CD8-positive, alpha-beta memory T cell (primary cell): Measurements from ENCODE around the gene GBP6. TPM values are rescaled to one million over a fixed set of nuclear protein-coding genes. Genes with fewer than 3 reads are reported as not detected.

Experiments
- CTCF ChIA-PET: fragments of 350-600 bp; sonication (Branson Sonifier 250); formaldehyde crosslinking; loops from one replicate; lab custom pipeline; 2021; ENCODE audit warnings: antibody characterized with exemption; lab: Charles Lee
- POLR2A ChIA-PET: fragments of 350-600 bp; sonication (Branson Sonifier 250); formaldehyde crosslinking; loops from one replicate; lab custom pipeline; 2021; ENCODE audit warnings: antibody characterized with exemption; lab: Charles Lee
- DNase-seq, 5 donors: peaks; one replicate each; pipeline versions ENCODE4 v3.0.0 to v3.0.0-alpha.2; 2020 to 2022; ENCODE audit warnings: mixed read lengths in 1 of 5
- H3K27ac ChIP-seq: one replicate; pipeline ENCODE4 v1.7.0; 2013; ENCODE audit warnings: low read depth, mild to moderate bottlenecking, low read length, moderate library complexity
- H3K27me3 ChIP-seq: 2 replicates; pipeline ENCODE4 v1.7.0; 2013; ENCODE audit warnings: low read length, mild to moderate bottlenecking; ENCODE audit not compliant: insufficient read depth, poor library complexity, severe bottlenecking
- H3K36me3 ChIP-seq: 2 replicates; pipeline ENCODE4 v1.7.0; 2013; ENCODE audit warnings: mild to moderate bottlenecking, low read length, moderate library complexity; ENCODE audit not compliant: insufficient read depth
- H3K4me1 ChIP-seq: 2 replicates; pipeline ENCODE4 v1.7.0; 2013; ENCODE audit warnings: mild to moderate bottlenecking, low read length, moderate library complexity; ENCODE audit not compliant: insufficient read depth
- H3K4me3 ChIP-seq: 2 replicates; pipeline ENCODE4 v1.7.0; 2013; ENCODE audit warnings: mild to moderate bottlenecking, low read length
- H3K9me3 ChIP-seq: 2 replicates; pipeline ENCODE4 v1.7.0; 2013; ENCODE audit warnings: mild to moderate bottlenecking, low read length
- H3K27ac Mint-ChIP-seq, 8 donors: one replicate each; pipeline ENCODE4 v1.8.0; 2020 to 2021; ENCODE audit warnings: mixed read lengths in 8 of 8, mild to moderate bottlenecking in 6 of 8, inconsistent platforms in 3 of 8, moderate library complexity in 3 of 8
- H3K27me3 Mint-ChIP-seq, 2 donors: one replicate each; pipeline ENCODE4 v1.8.0; 2020 to 2021; ENCODE audit warnings: mixed read lengths in 2 of 2, mild to moderate bottlenecking in 1 of 2, moderate library complexity in 1 of 2
- H3K36me3 Mint-ChIP-seq, 3 donors: one replicate each; pipeline ENCODE4 v1.8.0; 2020 to 2021; ENCODE audit warnings: mixed read lengths in 3 of 3, inconsistent platforms in 1 of 3, mild to moderate bottlenecking in 1 of 3
- H3K4me1 Mint-ChIP-seq, 3 donors: one replicate each; pipeline ENCODE4 v1.8.0; 2020 to 2021; ENCODE audit warnings: mixed read lengths in 3 of 3, inconsistent platforms in 1 of 3, mild to moderate bottlenecking in 1 of 3
- H3K4me3 Mint-ChIP-seq, 7 donors: one replicate each; pipeline ENCODE4 v1.8.0; 2020 to 2021; ENCODE audit warnings: mixed read lengths in 7 of 7, mild to moderate bottlenecking in 6 of 7, moderate library complexity in 4 of 7, inconsistent platforms in 2 of 7
- H3K9me3 Mint-ChIP-seq, 5 donors: one replicate each; pipeline ENCODE4 v1.8.0; 2020 to 2022; ENCODE audit warnings: mixed read lengths in 5 of 5, mild to moderate bottlenecking in 3 of 5, moderate library complexity in 2 of 5, inconsistent platforms in 1 of 5
- polyA plus RNA-seq: library from polyadenylated mRNA; unstranded; fragments of 300-500 nt; fragmentation: Illumina TruSeq; gene quantifications from one replicate; pipeline ENCODE4 v1.2.3, GENCODE V29; 2021
- total RNA-seq, 2 experiments: library from RNA; stranded (reverse); gene quantifications; one replicate each; pipeline ENCODE4 v1.2.3, GENCODE V29; 2021

The GBP6 gene, protein sequence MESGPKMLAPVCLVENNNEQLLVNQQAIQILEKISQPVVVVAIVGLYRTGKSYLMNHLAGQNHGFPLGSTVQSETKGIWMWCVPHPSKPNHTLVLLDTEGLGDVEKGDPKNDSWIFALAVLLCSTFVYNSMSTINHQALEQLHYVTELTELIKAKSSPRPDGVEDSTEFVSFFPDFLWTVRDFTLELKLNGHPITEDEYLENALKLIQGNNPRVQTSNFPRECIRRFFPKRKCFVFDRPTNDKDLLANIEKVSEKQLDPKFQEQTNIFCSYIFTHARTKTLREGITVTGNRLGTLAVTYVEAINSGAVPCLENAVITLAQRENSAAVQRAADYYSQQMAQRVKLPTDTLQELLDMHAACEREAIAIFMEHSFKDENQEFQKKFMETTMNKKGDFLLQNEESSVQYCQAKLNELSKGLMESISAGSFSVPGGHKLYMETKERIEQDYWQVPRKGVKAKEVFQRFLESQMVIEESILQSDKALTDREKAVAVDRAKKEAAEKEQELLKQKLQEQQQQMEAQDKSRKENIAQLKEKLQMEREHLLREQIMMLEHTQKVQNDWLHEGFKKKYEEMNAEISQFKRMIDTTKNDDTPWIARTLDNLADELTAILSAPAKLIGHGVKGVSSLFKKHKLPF
- under 1 TPM; 0.13 to 0.22 TPM for total RNA-seq
- 0.63 TPM for polyA plus RNA-seq

DNA sequence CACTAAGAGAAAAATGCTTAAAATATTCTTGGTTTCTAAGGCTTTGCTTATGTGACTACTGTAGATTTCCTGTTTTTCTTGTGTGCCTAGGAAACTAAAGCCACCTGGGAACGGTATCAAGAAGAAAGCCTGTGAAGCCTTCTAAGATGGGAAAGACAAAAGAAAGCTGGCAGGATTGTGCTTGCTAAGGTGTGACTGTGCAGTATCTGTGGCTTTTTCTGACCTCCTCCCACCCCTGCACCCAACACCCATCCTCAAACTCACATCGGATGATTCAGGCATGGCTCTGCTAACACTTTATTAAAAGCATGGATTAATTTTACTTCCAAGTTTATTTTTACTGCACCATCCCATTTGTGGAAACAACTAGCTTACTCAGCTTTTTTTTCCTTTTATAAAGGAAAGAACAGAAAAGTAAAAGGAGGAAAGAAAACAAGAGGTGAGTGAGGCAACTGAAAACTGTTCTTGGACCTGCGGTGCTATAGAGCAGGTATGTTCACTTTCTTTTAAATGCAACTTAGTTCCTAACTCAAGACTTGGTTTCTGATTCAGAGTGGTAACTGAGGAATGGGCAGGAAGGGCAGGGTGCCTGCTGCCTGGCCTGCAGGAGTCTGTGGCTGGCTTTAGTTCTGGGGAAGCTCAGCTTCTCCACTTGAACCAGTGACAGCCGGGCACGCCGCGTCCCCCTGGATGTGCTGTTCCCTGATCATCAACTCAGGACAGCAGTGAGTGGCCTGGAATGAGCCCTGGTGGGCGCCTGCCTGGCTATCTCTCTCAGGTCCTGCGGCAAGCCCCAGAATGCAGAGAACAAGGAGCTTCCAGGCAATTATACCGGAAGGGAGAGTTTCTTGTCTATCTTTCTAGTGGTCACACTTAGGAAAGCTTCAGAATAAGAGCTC, at the start of gene GBP6:
TSS of gene GBP6 (plus strand) at position 422 of the 899 bp plus-strand sequence. CDS start 4,493 bp downstream, outside the sequence.
- Histone ChIP-seq H3K36me3 (no peaks in the 10 kb centered on the region), H3K27me3 (no peaks in the 10 kb centered on the region), H3K27ac (no peak within 1 kb of the TSS), H3K4me1 (peaks cover 9% of the 10 kb centered on the region), H3K4me3 (no peak within 1 kb of the TSS), H3K9me3 (no peaks in the 10 kb centered on the region)
- ChIA-PET CTCF (interaction anchor here (0.6 to 1.6 kb wide), 3 partner anchors 366 to 390 kb away, joined by 3 to 5 read pairs (median 3); no protein-coding TSS in a partner anchor), POLR2A (no interaction called here)
- H3K36me3 Mint-ChIP-seq = peaks cover 0 to 6% (median 0%) of the 10 kb centered on the region in 3 donors
- no peaks in the 10 kb centered on the region for H3K27me3 Mint-ChIP-seq
- H3K27ac Mint-ChIP-seq = peak within 1 kb of the TSS in 4 of 8 donors; percentile 7 to 55 (median 30)
- peaks cover 13 to 19% (median 18%) of the 10 kb centered on the region in 3 donors for H3K4me1 Mint-ChIP-seq
- no peak for DNase-seq
- peak within 1 kb of the TSS in 5 of 7 donors; percentile 8 to 55 (median 33) for H3K4me3 Mint-ChIP-seq
- no peaks in the 10 kb centered on the region for H3K9me3 Mint-ChIP-seq

DNA sequence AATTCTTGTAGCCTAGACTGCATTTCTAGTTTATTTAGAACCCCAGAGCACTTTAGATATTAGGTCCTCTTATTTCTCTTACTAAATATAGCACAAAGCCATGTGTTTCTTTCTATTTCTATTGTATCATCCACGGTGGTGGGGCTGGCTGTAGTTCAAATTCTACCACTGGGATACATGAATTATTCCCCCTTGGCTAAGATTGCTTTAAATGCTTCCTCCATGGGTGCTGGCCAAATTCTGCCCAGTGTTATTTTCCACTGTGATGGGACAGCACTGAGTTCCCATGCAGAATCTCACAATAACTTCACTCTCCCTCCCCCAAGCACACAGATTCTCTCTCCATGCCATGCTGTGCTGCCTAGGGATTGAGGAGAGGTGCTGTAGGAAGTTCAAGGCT, 41.5 kb upstream of the GBP6 start:
- Mint-ChIP-seq H3K9me3 (peaks cover 19 to 42% (median 30%) of the 10 kb centered on the region in 5 donors), H3K27ac (peak overlapping the region in 2 of 8 donors; percentile 32 to 44), H3K27me3 (no peaks in the 10 kb centered on the region), H3K4me1 (peaks cover 5 to 28% (median 13%) of the 10 kb centered on the region in 3 donors), H3K4me3 (no peak overlapping the region), H3K36me3 (peaks cover 6 to 59% (median 14%) of the 10 kb centered on the region in 3 donors)
- ChIA-PET POLR2A (no interaction called here), CTCF (no interaction called here)
- H3K36me3 ChIP-seq = no peaks in the 10 kb centered on the region
- H3K9me3 ChIP-seq = no peaks in the 10 kb centered on the region
- H3K4me3 ChIP-seq = no peak overlapping the region
- no peaks in the 10 kb centered on the region for H3K4me1 ChIP-seq
- no peak overlapping the region for H3K27ac ChIP-seq
- H3K27me3 ChIP-seq = no peaks in the 10 kb centered on the region
- no peak for DNase-seq

DNA sequence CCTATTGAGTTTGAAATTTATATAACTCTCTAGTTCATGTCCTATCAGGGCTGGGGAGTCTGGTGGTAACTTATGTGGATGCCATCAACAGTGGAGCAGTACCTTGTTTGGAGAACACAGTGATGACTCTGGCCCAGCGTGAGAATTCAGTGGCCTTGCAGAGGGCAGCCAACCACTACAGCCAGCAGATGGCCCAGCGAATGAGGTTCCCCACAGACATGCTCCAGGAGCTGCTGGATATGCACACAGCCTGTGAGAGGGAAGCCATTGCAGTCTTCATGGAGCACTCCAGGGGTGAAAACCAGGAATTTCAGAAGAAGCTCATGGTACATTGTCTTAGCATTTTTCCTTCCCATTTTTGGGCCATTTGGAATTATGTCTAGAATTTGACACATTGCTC, 32.0 kb upstream of the GBP6 start:
- no peaks in the 10 kb centered on the region for H3K4me1 ChIP-seq
- no peaks in the 10 kb centered on the region for H3K27me3 ChIP-seq
- peaks cover 4 to 5% (median 5%) of the 10 kb centered on the region in 3 donors for H3K4me1 Mint-ChIP-seq
- H3K27ac Mint-ChIP-seq = no peak overlapping the region
- H3K36me3 ChIP-seq = no peaks in the 10 kb centered on the region
- POLR2A ChIA-PET = no interaction called here
- H3K4me3 Mint-ChIP-seq = no peak overlapping the region
- CTCF ChIA-PET = no interaction called here
- no peaks in the 10 kb centered on the region for H3K9me3 ChIP-seq
- no peak overlapping the region for H3K27ac ChIP-seq
- no peak overlapping the region for H3K4me3 ChIP-seq
- peaks cover 0 to 20% (median 0%) of the 10 kb centered on the region in 3 donors for H3K36me3 Mint-ChIP-seq
- peaks cover 0 to 15% (median 4%) of the 10 kb centered on the region in 5 donors for H3K9me3 Mint-ChIP-seq
- H3K27me3 Mint-ChIP-seq = no peaks in the 10 kb centered on the region
- no peak for DNase-seq

DNA sequence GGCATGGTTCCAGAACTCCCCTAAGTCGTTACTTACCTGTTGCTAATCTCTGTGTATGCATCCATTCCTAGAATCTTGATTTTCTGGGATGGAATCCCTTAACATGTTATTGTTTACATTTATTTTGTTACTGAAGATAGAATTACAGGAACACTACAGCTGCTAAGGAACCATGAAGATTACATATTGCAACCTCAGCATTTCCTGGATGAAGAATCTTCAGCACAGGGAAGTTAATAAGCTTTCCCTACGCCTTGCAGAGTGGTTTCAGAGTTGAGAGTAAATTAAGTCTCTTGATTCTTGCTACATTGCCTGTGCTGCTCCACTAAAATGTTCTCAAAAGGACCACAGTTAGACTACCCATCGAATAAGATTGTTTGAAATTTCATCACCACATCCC, 31.4 kb upstream of the GBP6 start:
- Histone ChIP-seq H3K27ac (no peak overlapping the region), H3K4me3 (no peak overlapping the region), H3K9me3 (no peaks in the 10 kb centered on the region), H3K27me3 (no peaks in the 10 kb centered on the region), H3K36me3 (no peaks in the 10 kb centered on the region), H3K4me1 (no peaks in the 10 kb centered on the region)
- no peak for DNase-seq
- peaks cover 4 to 5% (median 5%) of the 10 kb centered on the region in 3 donors for H3K4me1 Mint-ChIP-seq
- H3K27me3 Mint-ChIP-seq = no peaks in the 10 kb centered on the region
- peak overlapping the region in 2 of 8 donors; percentile 8 to 11 for H3K27ac Mint-ChIP-seq
- no peak overlapping the region for H3K4me3 Mint-ChIP-seq
- ChIA-PET CTCF (no interaction called here), POLR2A (interaction anchor here (0.6 kb wide), 1 partner anchor 280 kb away, joined by 7 read pairs; no protein-coding TSS in a partner anchor)
- H3K9me3 Mint-ChIP-seq = peaks cover 0 to 13% (median 4%) of the 10 kb centered on the region in 5 donors
- peaks cover 0 to 20% (median 0%) of the 10 kb centered on the region in 3 donors for H3K36me3 Mint-ChIP-seq

DNA sequence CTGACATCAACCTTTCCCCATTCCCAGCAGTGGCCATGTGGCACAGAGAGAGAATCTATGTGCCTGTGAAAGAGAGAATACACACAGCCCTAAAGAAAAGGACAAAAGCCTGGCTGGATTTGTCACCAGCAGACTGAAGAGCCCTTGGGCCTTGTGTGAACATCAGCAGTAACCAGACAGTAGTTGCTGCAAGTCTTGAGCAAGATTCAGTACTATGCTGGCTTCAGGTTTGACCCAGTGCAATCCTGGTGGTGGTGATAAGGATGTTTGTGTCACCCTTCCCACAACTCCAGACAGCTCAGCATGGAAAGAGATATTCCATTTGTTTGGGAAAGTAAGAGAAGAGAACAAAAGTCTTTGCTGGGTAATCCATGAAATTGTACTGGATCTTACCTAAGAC, 28.4 kb upstream of the GBP6 start:
- Mint-ChIP-seq H3K36me3 (peaks cover 0 to 22% (median 0%) of the 10 kb centered on the region in 3 donors), H3K4me3 (no peak overlapping the region), H3K27ac (no peak overlapping the region), H3K9me3 (peaks cover 0 to 8% (median 4%) of the 10 kb centered on the region in 5 donors), H3K4me1 (peaks cover 4 to 5% (median 5%) of the 10 kb centered on the region in 3 donors), H3K27me3 (no peaks in the 10 kb centered on the region)
- H3K4me1 ChIP-seq = no peaks in the 10 kb centered on the region
- H3K9me3 ChIP-seq = no peaks in the 10 kb centered on the region
- CTCF ChIA-PET = no interaction called here
- no peak for DNase-seq
- H3K27ac ChIP-seq = no peak overlapping the region
- H3K4me3 ChIP-seq = no peak overlapping the region
- H3K36me3 ChIP-seq = no peaks in the 10 kb centered on the region
- POLR2A ChIA-PET = no interaction called here
- no peaks in the 10 kb centered on the region for H3K27me3 ChIP-seq

DNA sequence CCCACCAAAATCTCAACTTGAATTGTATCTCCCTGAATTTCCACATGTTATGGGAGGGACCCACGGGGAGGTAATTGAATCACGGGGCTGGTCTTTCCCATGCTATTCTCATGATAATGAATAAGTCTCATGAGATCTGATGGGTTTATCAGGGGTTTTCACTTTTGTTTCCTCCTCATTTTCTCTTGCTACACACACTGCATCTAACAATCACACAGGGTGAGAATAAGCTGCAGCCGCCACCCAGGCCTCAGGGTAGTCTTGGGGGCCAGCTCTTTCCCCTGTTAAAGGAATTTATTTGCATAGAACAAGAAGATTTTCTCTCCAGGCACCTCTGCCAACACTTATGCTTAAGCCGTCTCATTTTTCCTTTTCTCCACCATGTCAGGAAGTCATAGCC, 26.0 kb upstream of the GBP6 start:
- Mint-ChIP-seq H3K36me3 (peaks cover 0 to 21% (median 0%) of the 10 kb centered on the region in 3 donors), H3K9me3 (peaks cover 0 to 6% (median 4%) of the 10 kb centered on the region in 5 donors), H3K27ac (no peak overlapping the region), H3K4me3 (no peak overlapping the region), H3K27me3 (no peaks in the 10 kb centered on the region), H3K4me1 (no peaks in the 10 kb centered on the region)
- Histone ChIP-seq H3K36me3 (no peaks in the 10 kb centered on the region), H3K27me3 (no peaks in the 10 kb centered on the region), H3K4me1 (no peaks in the 10 kb centered on the region), H3K27ac (no peak overlapping the region), H3K4me3 (no peak overlapping the region), H3K9me3 (no peaks in the 10 kb centered on the region)
- no peak for DNase-seq
- ChIA-PET CTCF (no interaction called here), POLR2A (no interaction called here)

DNA sequence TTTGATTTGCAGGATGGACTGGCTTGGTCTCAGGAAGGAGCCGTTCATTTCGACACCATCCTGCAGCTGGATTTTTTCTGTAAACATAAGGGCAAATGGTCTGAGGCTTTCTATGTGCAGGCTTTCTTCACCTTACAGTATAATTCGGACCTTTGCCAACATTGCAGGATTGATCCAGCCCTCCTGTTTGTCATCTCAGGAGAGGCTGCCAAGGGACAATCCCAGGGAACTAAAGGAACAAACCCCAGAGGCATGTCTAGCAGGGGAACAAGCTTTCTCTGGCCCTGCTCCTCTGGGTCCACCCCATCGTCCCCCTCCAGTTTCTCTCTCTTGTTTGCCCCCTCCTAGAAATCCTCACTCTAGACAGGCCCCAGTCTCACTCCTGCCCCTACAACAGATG, 24.8 kb upstream of the GBP6 start:
- ChIA-PET POLR2A (no interaction called here), CTCF (interaction anchor here (0.6 to 1.1 kb wide), 2 partner anchors 19 to 74 kb away, joined by 3 read pairs; no protein-coding TSS in a partner anchor)
- no peak overlapping the region for H3K27ac Mint-ChIP-seq
- Histone ChIP-seq H3K9me3 (no peaks in the 10 kb centered on the region), H3K27ac (no peak overlapping the region), H3K4me3 (no peak overlapping the region), H3K36me3 (no peaks in the 10 kb centered on the region), H3K4me1 (no peaks in the 10 kb centered on the region), H3K27me3 (no peaks in the 10 kb centered on the region)
- H3K4me3 Mint-ChIP-seq = no peak overlapping the region
- H3K9me3 Mint-ChIP-seq = peaks cover 0 to 6% (median 4%) of the 10 kb centered on the region in 5 donors
- H3K27me3 Mint-ChIP-seq = no peaks in the 10 kb centered on the region
- H3K4me1 Mint-ChIP-seq = no peaks in the 10 kb centered on the region
- H3K36me3 Mint-ChIP-seq = peaks cover 0 to 27% (median 0%) of the 10 kb centered on the region in 3 donors
- no peak for DNase-seq
